Breast epithelium (tissue), 3 donors: ENCODE results near the gene PCDH1.

Experiments used
- CTCF ChIP-seq, 3 donors: fragments of 450-650 bp; IDR thresholded peaks; one replicate each; pipeline ENCODE4 v1.5.1; 2016 to 2017; ENCODE audit warnings: antibody characterized with exemption in 3 of 3, mild to moderate bottlenecking in 3 of 3, moderate library complexity in 3 of 3
- POLR2AphosphoS5 ChIP-seq, 3 donors: sonication (generic); formaldehyde crosslinking; IDR thresholded peaks; one replicate each; pipeline ENCODE4 v1.6.1; 2017; ENCODE audit warnings: antibody characterized with exemption in 3 of 3

GRCh38 chr5:141864371-141865370 is 13.5 kb downstream of the PCDH1 start:
- TF ChIP-seq CTCF (IDR thresholded peaks at IDR 0.05) (no peak), POLR2AphosphoS5 (IDR thresholded peaks at IDR 0.05) (no peak)
